Tibial nerve (tissue), 4 donors: ENCODE results near the gene CYP26B1. TPM values are rescaled to one million over a fixed set of nuclear protein-coding genes. Genes with fewer than 3 reads are reported as not detected.
"Not testable (repeated sequence)": the region's sequence is repeated elsewhere in the genome, so short reads cannot be mapped to it uniquely, and the experiment has no call there.

ENCODE experiments used
- DNase-seq, 2 donors: peaks; one replicate each; pipeline ENCODE4 v3.0.0-alpha.2; 2019; ENCODE audit warnings: low spot score in 2 of 2
- H3K27ac ChIP-seq, 4 donors: fragments of 200-600 bp; sonication (generic) in 3 of 4; one replicate each; pipeline ENCODE4 v1.5.1; 2017 to 2019; ENCODE audit warnings: mild to moderate bottlenecking in 1 of 4
- H3K27me3 ChIP-seq, 2 donors: fragments of 200-600 bp; sonication (generic) in 1 of 2; one replicate each; pipeline versions ENCODE4 v1.5.1 to v1.6.0; 2017 to 2019
- H3K36me3 ChIP-seq, 3 donors: fragments of 200-600 bp; sonication (generic); one replicate each; pipeline ENCODE4 v1.5.1; 2018 to 2019
- H3K4me1 ChIP-seq, 4 donors: fragments of 200-600 bp; sonication (generic) in 3 of 4; one replicate each; pipeline ENCODE4 v1.5.1; 2017 to 2019
- H3K4me3 ChIP-seq, 4 donors: fragments of 200-600 bp; sonication (generic) in 3 of 4; one replicate each; pipeline ENCODE4 v1.5.1; 2017 to 2019; ENCODE audit warnings: mild to moderate bottlenecking in 1 of 4, moderate library complexity in 1 of 4
- H3K9me3 ChIP-seq, 4 donors: fragments of 200-600 bp; sonication (generic) in 3 of 4; one replicate each; pipeline ENCODE4 v1.5.1; 2017 to 2019
- EP300 ChIP-seq, 2 donors: sonication (generic); formaldehyde crosslinking; IDR thresholded peaks; one replicate each; pipeline ENCODE4 v1.6.1; 2017; ENCODE audit warnings: antibody characterized with exemption in 2 of 2, mild to moderate bottlenecking in 1 of 2
- POLR2A ChIP-seq, 2 donors: fragments of 450-650 bp; IDR thresholded peaks; one replicate each; pipeline ENCODE4 v1.6.1; 2017; ENCODE audit warnings: antibody characterized with exemption in 2 of 2, mild to moderate bottlenecking in 2 of 2, moderate library complexity in 2 of 2
- WGBS, 2 donors: methylation state at CpG; one replicate each; pipeline ENCODE4 v1.1.5; 2018; 5-methylcytosine and 5-hydroxymethylcytosine counted together
- total RNA-seq, 4 donors: library from RNA; depleted of rRNA; stranded (reverse); fragments of >200 nt; gene quantifications; one replicate each; pipeline ENCODE4 v1.1.0, GENCODE V29; 2016
- TF ChIP-seq, protein P1 (sequence below), 5 experiments: fragments of 200-600 bp in 3 of 5; fragments of 450-650 bp in 2 of 5; sonication (generic) in 3 of 5; IDR thresholded peaks; one replicate each; pipeline ENCODE4 v1.5.1; 2016 to 2019; ENCODE audit warnings: antibody characterized with exemption in 5 of 5, mild to moderate bottlenecking in 3 of 5, moderate library complexity in 2 of 5

CYP26B1 gene
- total RNA-seq, 4 donors from 2014 or later, result 14.4 to 37.7 (median 34.2) TPM

DNA sequence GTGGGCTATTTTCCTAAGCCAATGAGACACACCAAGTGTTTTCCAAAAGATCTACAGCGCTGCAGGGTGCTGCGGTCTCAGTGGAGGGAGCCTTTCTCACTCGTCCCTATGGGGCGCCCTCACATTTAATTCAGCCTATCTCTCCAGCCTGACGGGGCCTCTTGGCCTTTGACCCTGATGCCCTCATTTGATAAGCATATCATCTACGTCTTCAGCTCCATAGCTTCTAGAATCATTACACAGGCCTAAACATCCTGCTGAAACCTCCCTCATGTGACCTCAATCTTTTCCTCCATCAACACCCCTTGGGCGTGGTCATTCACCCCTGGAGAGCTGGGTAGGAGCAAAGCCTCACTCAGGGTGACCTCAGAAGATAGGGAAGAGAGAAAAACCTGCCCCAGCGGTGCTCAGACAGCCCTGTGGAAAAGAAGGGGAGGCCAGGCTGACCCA lies 57.4 kb downstream of the CYP26B1 start:
- no peaks in the 10 kb centered on the region for H3K4me1 ChIP-seq
- peaks cover 0 to 6% (median 0%) of the 10 kb centered on the region in 4 donors for H3K9me3 ChIP-seq
- no peak overlapping the region for H3K27ac ChIP-seq
- no peaks in the 10 kb centered on the region for H3K36me3 ChIP-seq
- DNase-seq, result no peak
- H3K4me3 ChIP-seq, result no peak overlapping the region
- WGBS, 2 donors, result 85 to 95% methylated on average over 8 of the region's 8 CpGs
- peaks cover 0 to 5% of the 10 kb centered on the region in 2 donors for H3K27me3 ChIP-seq
- TF ChIP-seq, protein P1, sequence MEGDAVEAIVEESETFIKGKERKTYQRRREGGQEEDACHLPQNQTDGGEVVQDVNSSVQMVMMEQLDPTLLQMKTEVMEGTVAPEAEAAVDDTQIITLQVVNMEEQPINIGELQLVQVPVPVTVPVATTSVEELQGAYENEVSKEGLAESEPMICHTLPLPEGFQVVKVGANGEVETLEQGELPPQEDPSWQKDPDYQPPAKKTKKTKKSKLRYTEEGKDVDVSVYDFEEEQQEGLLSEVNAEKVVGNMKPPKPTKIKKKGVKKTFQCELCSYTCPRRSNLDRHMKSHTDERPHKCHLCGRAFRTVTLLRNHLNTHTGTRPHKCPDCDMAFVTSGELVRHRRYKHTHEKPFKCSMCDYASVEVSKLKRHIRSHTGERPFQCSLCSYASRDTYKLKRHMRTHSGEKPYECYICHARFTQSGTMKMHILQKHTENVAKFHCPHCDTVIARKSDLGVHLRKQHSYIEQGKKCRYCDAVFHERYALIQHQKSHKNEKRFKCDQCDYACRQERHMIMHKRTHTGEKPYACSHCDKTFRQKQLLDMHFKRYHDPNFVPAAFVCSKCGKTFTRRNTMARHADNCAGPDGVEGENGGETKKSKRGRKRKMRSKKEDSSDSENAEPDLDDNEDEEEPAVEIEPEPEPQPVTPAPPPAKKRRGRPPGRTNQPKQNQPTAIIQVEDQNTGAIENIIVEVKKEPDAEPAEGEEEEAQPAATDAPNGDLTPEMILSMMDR (IDR thresholded peaks at IDR 0.05), result no peak
- TF ChIP-seq POLR2A (IDR thresholded peaks at IDR 0.05) (no peak), EP300 (IDR thresholded peaks at IDR 0.05) (no peak)

DNA sequence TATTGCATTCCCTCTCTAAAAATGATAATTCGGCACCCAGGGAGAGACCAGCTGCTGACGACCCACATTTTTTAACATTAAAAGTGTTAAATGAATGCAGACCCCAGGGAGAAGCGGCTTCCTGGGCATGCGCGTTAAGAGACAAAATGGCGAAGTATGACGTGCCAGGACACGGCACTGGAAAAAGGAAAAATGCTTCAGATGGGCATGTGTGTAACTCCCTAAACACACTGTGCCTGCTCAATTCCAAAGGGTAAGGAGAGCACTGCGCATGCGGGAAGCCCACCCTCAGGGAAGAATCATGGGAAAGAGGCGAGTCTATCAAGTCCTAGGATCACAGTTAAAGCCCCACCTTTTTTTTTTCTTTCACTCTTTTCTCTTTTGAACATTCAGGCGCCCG lies 58.1 kb downstream of the CYP26B1 start:
- Histone ChIP-seq H3K9me3 (peaks cover 0 to 6% (median 0%) of the 10 kb centered on the region in 4 donors), H3K27ac (no peak overlapping the region), H3K36me3 (no peaks in the 10 kb centered on the region), H3K4me3 (no peak overlapping the region), H3K4me1 (no peaks in the 10 kb centered on the region), H3K27me3 (peaks cover 0 to 3% of the 10 kb centered on the region in 2 donors)
- DNase-seq, result no peak
- TF ChIP-seq, protein P1 (IDR thresholded peaks at IDR 0.05), result no peak
- no peak for TF ChIP-seq POLR2A (IDR thresholded peaks at IDR 0.05)
- TF ChIP-seq EP300 (IDR thresholded peaks at IDR 0.05), result no peak
- WGBS, 2 donors, result 92% methylated on average over 13 of the region's 13 CpGs

DNA sequence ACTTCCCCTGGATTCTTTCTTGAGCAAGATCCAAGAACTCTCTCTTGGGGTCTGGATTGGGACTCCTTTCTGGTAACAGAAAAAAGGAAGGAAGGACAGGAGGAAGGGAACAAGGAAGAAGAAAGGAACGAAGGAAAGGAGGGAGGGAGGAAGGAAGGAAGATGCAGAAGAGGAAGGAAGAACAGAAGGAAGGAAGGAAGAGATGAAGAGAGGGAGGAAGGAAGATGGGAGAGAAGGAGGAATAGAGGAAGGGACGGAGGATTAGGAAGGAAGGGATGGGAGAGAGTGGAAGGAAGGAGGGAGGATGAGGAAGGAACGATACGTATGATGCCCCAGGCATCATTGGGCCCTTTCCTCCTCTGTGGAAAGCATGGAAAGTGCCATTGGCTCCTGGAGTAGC lies 58.6 kb downstream of the CYP26B1 start:
- no peak for DNase-seq
- Histone ChIP-seq H3K27me3 (no peaks in the 10 kb centered on the region), H3K27ac (no peak overlapping the region), H3K4me3 (no peak overlapping the region), H3K4me1 (no peaks in the 10 kb centered on the region), H3K9me3 (peaks cover 0 to 6% (median 0%) of the 10 kb centered on the region in 4 donors), H3K36me3 (no peaks in the 10 kb centered on the region)
- TF ChIP-seq POLR2A (IDR thresholded peaks at IDR 0.05) (no peak), EP300 (IDR thresholded peaks at IDR 0.05) (no peak)
- TF ChIP-seq, protein P1 (IDR thresholded peaks at IDR 0.05), result no peak
- 68 to 93% methylated on average over 4 of the region's 4 CpGs for WGBS, 2 donors

DNA sequence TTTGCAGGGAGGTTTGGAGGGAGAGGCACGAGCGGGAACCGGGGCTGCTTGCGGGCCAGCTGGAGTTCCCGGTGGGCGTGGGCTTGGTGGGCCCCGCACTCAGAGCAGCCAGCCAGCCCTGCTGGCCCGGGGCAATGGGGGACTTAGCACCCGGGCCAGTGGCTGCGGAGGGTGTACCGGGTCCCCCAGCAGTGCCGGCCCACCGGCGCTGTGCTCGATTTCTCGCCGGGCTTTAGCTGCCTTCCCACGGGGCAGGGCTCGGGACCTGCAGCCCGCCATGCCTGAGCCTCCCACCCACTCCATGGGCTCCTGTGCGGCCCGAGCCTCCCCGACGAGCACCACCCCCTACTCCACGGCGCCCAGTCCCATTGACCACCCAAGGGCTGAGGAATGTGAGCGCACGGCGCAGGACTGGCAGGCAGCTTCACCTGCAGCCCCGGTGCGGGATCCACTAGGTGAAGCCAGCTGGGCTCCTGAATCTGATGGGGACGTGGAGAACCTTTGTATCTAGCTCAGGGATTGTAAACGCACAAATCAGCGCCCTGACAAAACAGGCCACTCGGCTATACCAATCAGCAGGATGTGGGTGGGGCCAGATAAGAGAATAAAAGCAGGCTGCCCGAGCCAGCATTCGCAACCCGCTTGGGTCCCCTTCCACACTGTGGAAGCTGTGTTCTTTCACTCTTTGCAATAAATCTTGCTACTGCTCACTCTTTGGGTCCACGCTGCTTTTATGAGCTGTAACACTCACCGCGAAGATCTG lies 60.6 kb downstream of the CYP26B1 start:
- H3K36me3 ChIP-seq, H3K4me3 ChIP-seq, H3K9me3 ChIP-seq, DNase-seq, H3K27me3 ChIP-seq, H3K27ac ChIP-seq, H3K4me1 ChIP-seq: not testable (repeated sequence)
- 80 to 88% methylated on average over 31 to 32 of the region's 41 CpGs for WGBS, 2 donors

DNA sequence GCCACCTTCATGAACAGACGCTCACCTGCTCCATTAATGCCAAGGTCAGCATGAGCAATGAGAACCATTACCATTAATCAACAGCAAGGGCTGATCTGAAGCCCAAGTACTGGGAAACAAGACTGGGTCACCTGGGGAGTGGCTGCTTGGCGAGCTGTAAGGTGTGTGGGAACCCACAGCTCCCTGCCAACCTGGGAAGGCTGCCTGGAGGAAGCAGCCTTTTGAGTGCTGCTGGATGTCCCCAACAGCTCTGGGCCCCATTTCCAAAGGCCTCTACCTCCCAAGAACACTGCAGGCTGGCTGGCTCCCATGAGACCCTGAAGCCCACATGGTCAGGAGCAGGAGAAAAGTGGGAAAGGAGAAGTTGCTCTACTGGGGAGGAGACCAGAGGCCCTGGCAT lies 62.1 kb downstream of the CYP26B1 start:
- DNase-seq, result no peak
- Histone ChIP-seq H3K36me3 (no peaks in the 10 kb centered on the region), H3K27me3 (no peaks in the 10 kb centered on the region), H3K27ac (no peak overlapping the region), H3K4me3 (no peak overlapping the region), H3K9me3 (peaks cover 0 to 6% (median 0%) of the 10 kb centered on the region in 4 donors), H3K4me1 (no peaks in the 10 kb centered on the region)
- 93 to 96% methylated on average over 2 of the region's 2 CpGs for WGBS, 2 donors
- TF ChIP-seq, protein P1 (IDR thresholded peaks at IDR 0.05), result no peak
- TF ChIP-seq POLR2A (IDR thresholded peaks at IDR 0.05) (no peak), EP300 (IDR thresholded peaks at IDR 0.05) (no peak)
